Activated T-helper 9 cell treated with anti-CD3 and anti-CD28 coated beads, Interleukin-2, amount 50 U/mL, for 16 hours (primary cell): ENCODE results near the gene PPARD.
"Not testable (repeated sequence)": the region's sequence is repeated elsewhere in the genome, so short reads cannot be mapped to it uniquely, and the experiment has no call there.

Experiments used
- DNase-seq: peaks from one replicate; pipeline ENCODE4 v3.0.0-alpha.2; 2020; ENCODE audit warnings: low read depth

PPARD gene

DNA sequence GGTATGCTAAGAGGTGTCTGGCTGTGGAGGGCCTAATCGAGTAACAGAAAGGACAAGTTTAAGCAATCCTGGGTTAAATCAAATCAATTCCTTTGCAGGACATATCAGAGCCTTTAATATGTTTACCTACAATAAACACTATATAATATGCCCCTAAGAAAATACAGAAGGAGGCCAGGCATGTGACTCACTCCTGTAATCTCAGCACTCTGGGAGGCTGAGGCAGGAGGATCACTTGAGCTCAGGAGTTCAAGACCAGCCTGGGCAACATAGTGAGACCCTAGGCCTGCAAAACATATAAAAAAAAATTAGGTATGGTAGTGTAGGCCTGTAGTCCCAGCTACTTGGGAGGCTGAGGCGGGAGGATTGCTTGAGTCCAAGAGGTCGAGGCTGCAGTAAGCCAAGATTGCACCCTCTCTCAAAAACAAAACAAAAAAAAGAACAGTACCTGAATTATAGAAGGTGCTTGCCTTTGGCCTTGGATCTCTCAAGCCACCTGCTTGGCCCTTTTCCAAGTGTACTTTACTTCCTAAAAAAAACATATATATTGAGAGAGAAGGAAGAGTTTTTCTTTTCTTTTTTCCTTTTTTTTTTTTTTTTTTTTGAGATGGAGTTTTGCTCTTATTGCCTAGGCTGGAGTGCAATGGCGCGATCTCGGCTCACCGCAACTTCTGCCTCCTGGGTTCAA is 96.2 kb downstream of the PPARD start:
- not testable (repeated sequence) for DNase-seq

DNA sequence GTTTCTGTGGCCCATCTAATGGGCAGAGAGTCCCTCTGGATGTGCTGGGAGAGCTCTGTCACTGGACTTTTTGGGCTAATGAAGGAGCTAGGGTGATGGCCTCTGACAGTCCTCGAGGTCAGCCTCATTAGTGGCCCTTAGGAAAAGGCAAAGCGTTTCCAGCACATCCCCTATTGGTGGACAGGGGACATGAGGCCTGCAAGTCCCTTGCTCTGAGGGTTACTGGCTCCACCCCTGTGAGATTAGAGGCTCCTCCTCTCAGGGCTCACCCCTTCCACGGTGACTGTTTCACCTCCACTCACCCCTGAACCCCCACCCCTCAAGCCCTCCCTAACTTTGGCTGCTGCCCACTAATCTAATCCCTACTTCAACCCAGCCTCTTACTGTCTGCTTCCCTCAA is 97.0 kb downstream of the PPARD start:
- DNase-seq = no peak

DNA sequence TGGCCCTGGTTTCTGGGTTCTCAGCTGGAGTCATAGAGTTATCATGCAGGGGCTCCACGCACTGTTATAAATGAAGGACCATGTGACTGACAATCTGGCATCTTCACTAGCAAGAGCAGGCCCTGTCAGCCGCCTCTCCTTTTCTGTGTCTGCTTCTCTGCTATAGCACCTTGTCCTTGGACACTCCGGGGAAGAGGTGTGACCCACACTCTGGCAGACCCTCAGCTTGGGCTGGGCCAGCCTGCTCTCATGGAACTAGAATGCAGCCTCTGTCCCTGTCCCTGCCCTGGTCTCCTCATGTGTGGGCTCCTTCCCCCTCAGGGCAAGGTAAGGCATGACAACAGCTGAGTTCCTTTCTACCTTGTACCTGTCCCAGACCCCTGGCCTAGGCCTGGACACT is 98.8 kb downstream of the PPARD start:
- DNase-seq = no peak

DNA sequence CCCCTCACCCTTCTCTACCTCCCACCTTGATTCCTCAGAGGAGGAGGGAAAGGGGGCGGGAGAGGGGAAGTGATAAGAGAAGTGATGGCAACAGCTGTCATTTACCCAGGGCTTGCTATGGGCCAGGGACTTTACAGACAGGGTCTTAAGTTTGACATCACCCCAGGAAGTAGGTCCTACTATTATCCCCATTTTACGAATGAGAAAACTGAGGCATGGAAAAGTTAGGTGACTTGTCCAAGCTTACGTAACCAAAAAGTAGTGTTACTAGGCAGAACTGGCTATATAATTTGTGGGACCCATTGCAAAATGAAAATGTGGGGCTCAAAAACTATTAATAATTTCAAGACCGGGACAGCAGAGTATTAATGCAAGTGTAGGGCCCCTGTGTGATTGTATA is 99.3 kb downstream of the PPARD start:
- no peak for DNase-seq

DNA sequence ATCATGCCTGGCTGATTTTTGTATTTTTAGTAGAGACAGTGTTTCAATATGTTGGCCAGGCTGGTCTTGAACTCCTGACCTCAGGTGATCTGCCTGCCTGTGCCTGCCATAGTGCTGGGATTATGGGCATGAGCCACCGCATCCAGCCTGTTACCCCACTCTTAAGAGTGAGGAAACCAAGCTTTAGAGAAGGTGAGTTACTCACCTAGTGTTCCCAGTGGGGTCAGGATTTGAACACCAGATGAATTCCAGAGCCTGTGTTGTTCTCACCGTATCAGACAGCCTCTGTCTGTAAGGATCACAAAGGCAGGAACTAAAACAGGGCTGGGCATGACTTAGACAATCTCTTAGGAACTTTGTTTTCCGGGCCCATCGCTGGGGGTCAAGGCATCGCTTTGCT is 100.3 kb downstream of the PPARD start:
- DNase-seq = no peak

DNA sequence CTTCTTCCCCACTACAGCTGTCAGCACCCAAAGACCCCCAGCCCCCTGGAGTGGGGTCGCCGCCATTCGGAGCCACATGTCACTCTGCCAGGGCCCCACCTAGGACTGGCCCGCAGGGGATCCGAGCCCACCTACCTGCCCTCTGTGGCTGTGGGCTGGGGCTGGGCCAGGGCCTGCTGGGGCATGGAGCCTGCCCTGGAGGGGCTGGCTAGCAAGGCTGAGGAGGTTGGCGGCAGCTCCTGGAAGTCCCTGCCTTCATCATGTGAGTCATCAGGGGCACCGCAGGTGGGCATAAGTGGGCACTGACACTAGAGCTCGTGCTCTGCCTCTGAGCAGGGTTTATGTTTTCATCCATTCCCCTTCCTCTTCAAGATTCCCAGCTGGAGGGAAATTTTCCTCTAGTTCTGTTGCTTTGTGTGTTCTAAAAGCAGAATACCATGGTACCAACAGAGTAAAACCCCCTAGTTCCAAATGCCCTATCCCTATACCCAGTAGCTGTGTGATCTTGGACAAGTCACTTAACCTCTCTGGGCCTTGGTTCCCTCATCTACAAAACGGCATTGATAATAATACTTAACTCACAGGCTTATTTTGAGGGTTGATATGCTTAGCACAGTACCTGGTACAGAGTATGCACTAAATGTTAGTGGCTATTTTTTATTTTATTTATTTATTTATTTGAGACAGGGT is 101.1 kb downstream of the PPARD start:
- no peak for DNase-seq

DNA sequence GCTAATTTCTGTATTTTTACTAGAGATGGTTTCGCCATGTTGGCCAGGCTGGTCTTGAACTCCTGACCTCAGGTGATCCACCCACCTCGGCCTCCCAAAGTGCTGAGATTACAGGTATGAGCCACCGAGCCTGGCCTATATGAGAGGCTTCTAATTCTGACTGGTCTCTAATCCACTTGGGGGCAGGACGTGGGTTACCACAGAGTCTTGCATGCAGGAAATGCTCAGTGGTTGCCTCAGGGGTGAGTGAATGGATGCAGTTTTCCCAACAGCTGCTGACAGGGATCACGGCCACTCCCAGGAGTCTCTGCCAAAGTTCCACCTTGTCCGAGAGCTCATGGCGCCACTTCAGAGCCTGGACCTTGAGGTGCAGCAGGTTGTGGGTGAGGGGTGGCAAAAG is 103.3 kb downstream of the PPARD start:
- DNase-seq = no peak

DNA sequence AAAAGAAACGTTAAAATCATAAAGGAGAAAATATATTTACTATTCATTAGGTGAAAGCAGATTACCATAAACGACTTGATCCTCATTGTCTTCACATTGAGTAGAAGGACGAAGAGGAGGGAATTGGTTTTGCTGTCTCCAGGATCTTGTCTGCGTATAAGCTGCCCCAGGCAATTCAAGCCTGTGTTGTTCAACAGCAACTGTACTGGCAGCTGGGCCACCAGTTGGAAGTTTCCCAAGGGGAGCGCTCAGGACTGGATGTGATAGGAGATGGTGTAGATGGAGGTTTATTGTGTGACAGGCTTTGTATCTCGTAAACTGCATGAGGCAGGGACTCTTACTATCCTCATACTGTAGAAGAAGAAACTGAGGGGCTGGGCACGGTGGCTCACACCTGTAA is 105.8 kb downstream of the PPARD start:
- DNase-seq = no peak

DNA sequence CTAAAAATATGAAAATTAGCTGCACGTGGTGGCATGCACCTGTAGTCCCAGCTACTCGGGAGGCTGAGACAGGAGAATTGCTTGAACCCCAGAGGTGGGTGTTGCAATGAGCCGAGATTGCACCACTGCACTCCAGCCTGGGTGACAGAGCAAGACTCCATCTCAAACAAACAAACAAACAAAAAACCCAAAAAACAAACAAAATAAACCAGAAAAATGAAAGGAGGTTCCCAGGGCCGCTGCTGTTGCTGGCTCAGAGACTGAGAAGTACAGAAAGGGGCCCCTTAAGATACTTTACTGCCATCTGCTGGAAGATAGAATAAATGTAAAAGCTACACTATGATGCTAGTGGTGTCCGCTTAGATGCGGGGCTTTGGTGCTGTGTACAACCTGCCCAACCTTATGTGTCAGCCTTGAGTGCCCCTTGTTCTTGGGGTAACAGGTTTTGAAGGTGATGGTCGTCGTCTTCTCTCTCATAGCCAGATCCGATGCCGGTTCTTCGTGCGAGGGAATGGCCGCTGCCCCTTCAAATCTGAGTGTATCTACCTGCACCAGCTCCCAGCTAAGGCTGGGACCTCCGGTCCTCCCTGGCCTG is 107.0 kb downstream of the PPARD start:
- no peak for DNase-seq

DNA sequence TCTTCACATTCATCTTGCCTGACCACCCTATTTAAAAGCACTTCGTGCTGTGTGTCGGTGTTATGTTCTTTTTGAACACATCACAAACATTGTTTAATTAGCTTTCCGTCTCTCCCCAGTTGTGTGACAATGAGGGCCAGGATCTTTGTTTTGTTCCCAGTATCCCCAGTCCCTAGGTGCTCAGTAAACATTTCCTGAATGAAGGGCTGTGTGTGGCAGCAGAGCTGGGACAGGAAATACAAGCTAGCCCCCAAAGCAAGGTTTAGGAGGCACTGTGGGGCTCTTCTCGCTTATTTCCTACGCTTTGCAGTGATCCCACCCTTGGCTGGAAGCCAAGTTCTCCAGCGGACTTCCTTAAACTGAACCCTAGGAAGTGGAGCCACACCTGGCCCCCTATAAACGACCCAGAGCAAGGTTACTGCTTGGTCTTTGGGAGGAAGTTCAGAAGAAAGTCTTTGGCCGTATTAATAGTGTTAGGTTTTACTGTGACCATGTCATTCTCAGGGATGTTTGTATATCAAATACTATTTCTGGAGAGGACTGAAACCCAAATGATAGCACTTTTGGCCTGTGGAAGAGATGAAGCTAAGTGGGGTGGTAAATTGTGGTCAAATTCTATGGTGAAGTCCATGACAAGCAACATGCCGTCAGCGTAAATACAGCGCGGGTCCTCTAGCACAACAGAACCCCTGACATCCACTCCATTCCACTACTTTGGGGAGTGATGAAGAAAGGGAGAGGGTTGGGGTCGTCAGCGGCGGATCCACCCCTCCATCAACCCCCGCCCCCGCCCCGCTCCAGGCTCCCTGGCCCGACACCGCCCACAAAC is 109.2 kb downstream of the PPARD start:
- no peak for DNase-seq

DNA sequence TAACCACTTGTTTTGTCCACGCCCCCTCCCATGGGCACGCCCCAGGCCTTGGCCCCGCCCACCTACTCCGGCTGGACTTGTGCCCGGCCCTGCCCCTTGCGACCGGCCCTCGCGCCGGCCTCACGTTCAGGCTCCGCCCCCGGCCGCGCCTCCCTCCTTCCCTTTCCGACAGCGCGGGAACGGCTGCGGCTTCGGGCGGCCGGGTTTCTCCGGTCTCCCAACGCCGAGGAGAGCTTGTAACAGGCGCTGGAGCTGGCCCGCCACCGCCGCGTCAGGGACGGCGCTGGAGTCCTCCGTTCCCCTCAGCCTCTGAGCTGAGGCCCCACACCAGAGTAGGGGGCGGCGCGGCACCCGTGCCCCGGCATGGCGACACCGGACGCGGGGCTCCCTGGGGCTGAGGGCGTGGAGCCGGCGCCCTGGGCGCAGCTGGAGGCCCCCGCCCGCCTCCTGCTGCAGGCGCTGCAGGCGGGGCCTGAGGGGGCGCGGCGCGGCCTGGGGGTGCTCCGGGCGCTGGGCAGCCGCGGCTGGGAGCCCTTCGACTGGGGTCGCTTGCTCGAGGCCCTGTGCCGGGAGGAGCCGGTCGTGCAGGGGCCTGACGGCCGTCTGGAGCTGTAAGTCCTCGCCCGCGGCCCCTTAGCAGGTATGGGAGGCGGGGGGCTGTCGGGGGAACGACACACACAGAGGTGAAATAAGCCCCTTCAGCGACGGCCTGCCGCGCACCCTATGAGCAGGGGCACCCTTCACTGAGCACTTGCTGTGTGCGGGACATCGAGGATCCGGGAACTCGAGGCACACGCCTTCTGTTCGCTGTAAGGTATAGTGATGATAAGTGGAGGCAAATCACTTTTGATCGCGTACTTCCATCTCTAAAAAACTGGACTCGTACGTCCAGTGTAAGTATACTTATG is 110.1 kb downstream of the PPARD start, which contains the start of gene FANCE:
Gene FANCE (plus strand): TSS at position 156 of the 908 bp plus-strand sequence. CDS start 208 bp downstream, at position 364.
- DNase-seq = peak; percentile 90

DNA sequence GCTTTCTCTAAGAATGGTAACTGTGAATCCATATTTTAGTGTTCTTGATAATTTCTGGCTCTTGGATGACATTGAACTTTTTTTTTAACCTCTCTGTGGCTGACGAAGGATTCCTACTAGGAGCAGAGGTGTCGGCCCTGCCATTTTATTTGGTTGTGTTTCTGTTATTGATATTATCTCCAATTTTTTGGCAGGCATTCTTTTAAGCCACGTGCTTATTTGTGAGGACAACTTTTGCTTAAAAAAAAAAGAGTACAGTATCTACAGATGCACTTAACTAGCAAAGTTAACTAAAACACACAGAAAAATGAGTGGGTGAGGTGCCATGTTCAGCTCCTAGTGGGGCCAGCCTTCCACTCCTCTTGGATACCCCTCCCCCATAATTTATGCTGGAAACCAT is 110.9 kb downstream of the PPARD start:
- no peak for DNase-seq

DNA sequence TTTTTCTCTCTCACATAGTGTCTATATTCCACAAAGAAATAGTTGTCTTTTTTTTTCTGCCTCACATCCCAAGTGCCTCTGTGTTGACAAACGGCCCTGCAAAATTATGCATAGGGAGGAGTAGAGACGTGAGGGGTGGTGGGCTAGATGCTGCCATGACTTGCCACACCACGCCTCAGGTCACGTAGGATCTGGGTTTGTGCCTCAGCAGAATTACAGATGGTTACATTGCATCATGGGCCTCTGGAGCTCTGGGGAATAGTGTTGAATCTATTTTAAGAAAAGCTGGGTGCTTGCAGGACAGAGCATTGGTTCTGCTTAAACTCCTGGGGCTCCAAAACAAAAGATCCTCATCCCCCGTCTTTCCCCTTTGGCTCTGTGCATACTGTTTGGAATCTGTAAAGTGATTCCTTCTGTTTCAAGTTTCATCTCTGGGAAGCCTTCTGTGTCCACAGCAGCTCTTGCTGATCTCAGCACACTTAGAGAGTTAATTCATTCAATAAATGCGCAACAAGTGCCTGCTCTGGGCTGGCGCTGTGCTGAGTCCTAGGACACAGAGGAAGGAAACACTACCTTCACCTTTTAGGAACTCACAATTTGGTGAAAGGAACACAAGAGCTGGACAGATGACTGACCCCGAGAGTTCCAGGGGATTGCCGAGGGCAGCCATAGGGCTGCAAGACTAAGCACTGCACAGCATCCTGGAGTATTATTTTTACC is 112.2 kb downstream of the PPARD start:
- DNase-seq = no peak

DNA sequence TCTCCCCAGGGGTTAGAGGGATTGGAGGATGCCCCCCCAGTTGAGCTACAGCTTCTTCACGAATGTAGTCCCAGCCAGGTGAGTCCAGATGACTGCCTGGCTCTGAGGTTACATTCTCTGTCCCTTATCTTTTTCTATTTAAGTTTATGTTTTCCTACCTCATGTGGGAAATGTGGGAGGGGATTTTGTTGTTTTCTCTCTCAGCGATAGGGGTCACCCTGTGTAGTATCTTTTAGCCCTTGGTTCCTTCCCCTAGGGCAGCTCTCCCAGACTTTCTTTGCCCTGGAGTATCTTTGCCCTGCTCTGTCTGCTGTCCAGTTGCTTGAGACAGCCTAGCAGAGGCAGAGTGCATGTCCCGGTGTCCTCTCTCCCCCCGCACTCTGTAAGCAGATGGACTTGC is 115.5 kb downstream of the PPARD start:
- DNase-seq = no peak

DNA sequence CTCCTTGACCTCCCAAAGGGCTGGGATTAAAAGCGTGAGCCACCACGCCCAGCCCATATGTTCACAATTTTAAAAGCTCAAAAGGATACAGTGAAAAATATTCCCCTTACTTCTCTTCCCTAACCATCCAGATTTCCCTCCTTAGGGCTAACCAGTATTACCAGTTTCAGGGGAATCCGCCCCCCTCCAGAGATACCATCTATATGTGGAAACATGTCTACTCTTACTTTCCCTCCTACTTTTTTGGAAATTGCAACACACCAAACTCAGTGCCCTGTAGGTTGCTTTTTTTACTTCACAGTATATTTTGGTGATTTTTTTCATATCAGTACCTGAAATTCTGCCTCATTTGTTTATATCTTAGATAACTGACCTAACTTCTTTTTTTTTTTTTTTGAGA is 118.9 kb downstream of the PPARD start:
- no peak for DNase-seq

DNA sequence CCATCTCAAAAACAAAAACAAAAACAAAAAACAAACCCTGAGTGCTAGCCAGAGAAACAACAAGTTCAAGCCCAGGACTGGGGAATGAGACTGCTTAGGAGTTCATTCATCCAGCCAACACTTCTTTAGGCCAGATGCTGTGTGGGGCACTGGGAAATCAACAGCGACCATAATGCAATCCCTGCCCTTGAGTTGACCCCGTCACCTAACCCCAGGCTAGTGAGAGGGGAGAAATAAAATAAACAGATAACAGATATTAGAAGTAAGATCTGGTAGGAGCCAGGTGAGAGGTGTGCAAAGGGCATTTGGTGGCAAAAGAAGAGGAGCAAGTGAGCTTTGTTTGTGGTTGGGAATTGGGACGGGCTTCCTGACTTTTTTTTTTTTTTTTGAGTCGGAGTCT is 120.9 kb downstream of the PPARD start:
- no peak for DNase-seq

DNA sequence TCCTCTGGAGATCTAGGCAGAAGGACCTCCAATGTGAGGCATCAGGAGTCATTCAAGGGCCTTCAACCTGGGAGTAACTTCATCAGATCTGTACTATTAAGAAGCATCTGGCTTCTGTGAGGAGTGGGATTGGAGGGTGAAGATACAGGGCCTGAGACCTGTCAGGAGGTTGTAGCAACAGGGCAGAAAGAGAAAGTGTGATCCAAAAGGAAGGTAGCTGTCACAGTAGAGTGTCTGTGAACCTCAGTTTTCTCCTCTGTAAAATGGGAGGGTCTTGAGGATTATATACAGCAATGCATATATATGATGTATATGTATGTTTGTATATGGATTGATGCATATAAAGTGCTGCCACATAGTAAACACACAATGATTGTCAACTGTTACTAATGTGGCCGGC is 123.3 kb downstream of the PPARD start:
- no peak for DNase-seq

DNA sequence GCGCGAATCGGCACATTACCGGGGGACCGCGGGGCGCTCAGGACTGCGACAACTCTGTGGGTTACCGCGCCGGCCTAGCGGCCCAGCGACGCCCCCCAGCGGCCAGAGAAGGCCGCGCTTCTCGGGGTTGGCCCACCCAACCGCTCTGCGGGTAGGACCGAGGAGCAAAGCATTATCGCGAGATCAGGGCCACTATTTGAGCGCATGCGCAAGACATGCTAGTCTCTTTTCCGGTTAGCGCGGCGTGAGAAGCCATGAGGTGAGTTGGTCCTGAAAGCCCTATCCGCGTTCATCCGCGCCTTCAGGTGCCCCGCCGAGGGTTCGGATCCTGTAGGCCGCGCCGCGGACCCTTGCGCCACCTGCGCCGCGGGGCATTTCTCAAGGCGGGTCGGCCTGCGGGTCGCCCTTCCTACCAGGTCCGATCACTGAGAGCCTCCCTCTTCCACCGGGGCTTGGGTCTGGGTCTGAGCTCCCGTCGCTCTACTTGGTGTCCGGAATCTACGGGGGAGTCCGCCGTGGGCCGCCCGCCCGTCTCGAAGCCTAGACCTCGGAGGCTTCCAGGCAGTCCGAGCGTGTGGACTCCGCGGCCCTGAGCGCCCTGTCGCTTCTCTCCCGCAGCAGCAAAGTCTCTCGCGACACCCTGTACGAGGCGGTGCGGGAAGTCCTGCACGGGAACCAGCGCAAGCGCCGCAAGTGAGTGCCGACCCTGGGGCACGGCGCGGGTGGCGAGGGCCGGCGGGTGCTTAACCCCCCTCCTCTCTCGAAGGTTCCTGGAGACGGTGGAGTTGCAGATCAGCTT is 126.0 kb downstream of the PPARD start, which contains the start of gene RPL10A:
Gene RPL10A (plus strand): TSS at position 221 of the 799 bp plus-strand sequence. CDS start 34 bp downstream, at position 255.
- peak; percentile 91 for DNase-seq

DNA sequence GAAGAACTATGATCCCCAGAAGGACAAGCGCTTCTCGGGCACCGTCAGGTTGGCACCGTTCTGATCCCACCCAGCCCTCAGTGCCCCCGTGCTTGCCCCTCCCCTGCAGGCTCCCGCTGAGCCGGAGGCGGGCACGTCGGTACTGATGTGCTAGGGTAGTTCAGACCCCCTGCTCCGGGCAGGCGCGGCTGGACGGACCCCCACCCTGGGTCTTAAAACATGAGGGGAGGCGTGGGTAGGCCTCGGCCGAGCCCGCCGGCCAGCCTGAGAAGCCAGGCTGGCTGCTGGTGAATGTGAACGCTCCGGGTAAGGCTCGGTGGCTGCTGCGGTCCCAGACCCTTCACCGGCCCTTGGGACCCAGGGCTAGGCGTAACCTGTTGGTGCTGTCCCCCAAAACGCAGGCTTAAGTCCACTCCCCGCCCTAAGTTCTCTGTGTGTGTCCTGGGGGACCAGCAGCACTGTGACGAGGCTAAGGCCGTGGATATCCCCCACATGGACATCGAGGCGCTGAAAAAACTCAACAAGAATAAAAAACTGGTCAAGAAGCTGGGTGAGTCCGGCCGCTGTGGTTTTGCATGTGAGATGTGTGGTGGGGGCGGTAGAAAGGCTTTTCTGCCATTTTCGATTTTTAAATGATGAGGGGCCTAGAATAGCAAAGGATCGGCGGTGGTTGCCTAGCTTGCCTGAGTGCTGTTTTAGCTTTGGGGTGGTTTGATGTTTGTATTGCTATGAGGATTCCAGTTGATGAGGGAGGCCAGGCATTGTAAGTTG is 126.8 kb downstream of the PPARD start:
- no peak for DNase-seq
